ENCODE data around the gene PRDM11. TPM values are rescaled to one million over a fixed set of nuclear protein-coding genes. Genes with fewer than 3 reads are reported as not detected.

PRDM11 gene
- total RNA-seq, 6 experiments from 2014 or later = 1.4 to 4.1 (median 3.8) TPM

DNA sequence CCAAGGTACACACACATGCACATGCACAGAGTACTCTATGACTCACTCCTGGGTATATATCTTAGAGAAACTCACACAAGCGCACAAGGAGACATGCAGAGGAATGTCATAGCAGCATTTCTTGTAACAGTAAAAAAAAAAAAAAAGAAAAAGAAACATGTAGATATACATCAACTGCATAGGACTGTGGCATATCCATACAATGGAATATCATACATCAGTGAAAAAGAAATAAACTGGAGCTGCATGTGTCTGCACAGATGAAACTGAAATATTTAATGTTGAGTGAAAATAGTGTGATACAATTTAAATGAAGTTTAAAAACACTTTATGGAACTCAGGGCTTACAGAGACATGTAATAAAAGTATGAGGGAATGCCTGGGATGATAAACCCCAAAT lies 93.3 kb downstream of the PRDM11 start:
- H3K36me3 ChIP-seq = no peaks in the 10 kb centered on the region
- WGBS (ENCODE audit: insufficient coverage, low coverage, low lambda C conversion rate, missing lambda C conversion rate) = 57% methylated on average over 1 of the region's 1 CpG

DNA sequence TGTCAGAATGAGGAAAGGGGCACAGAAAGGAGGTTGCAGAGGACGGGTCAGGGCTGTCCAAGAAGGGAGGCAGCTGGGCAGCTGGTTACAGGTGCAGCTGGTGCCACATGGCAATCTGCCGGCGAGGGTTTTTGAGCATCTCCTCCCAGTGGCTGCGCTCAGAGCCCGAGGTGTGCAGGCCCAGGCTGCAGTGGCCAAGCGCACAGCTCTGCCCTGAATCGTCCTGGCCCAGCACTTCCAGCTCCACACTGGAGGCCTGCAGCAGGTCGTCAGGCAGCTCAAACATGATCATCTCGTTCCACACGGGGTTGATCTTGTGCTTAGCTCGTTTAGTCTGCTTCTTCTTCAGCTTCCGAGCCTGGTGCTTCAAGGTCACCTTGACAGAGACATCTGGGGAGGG lies 97.5 kb downstream of the PRDM11 start:
- Histone ChIP-seq H3K36me3 (no peaks in the 10 kb centered on the region), H3K9me3 (no peaks in the 10 kb centered on the region), H3K27me3 (no peaks in the 10 kb centered on the region), H3K4me1 (no peaks in the 10 kb centered on the region), H3K4me3 (no peak overlapping the region), H3K27ac (no peak overlapping the region)
- 75% methylated on average over 6 of the region's 12 CpGs for WGBS (ENCODE audit: insufficient coverage, low coverage, low lambda C conversion rate, missing lambda C conversion rate)
- intact Hi-C loops (cut with DNase I) = no loop called here
- ATAC-seq = no peak
- no peak for TF ChIP-seq CTCF (IDR thresholded peaks at IDR 0.05)
- no peak for DNase-seq

More for the DNA sequence above, 93.3 kb downstream of the PRDM11 start:
- DNase-seq (no peak), ATAC-seq (no peak)
- Histone ChIP-seq H3K4me3 (no peak overlapping the region), H3K27me3 (no peaks in the 10 kb centered on the region), H3K4me1 (no peaks in the 10 kb centered on the region), H3K9me3 (no peaks in the 10 kb centered on the region), H3K27ac (no peak overlapping the region)
- TF ChIP-seq POLR2A (IDR thresholded peaks at IDR 0.05) = no peak
- TF ChIP-seq CTCF (IDR thresholded peaks at IDR 0.05) = no peak
- intact Hi-C loops (cut with DNase I) = no loop called here

DNA sequence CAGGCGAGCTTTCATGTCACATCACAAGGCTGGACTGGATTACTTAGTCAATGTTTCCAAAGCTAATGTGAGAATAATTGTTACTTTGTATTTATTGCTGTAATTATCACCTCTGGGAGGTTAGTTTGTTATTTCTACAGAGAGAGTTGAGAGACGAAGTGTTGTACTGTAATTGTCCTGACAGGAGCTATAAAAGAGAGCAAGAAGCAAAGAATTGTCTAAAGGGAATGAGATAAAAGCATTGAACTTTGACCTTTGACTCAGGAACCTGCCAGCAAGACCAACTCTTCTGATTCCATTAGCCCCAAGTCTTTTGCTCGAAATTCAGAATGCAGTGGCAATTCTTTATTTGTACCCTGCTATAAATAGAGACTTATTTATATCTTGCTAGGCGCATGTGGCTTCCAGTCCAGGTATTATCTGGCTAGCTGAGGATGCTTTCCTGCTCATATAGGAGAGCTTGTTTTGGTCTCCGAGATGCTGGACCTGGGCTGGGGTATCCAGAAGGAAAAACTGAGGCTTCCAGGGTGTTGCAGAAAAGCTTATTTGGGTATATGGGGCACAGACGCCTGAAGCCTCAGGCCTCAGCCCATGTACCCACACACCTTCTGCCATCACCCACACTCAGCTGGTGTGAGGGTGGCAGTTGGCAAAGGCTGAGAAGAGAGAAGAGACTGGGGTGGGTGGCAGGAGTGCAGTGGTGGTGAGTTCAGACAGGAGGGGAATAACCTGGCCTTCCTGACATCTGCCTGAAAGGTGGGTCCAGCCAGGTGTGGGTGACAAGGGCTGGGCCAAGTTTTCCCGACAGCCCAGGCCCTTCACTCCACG lies 99.0 kb downstream of the PRDM11 start:
- Histone ChIP-seq H3K9me3 (no peaks in the 10 kb centered on the region), H3K27me3 (no peaks in the 10 kb centered on the region), H3K36me3 (no peaks in the 10 kb centered on the region), H3K27ac (no peak overlapping the region), H3K4me3 (no peak overlapping the region), H3K4me1 (no peaks in the 10 kb centered on the region)
- ATAC-seq (no peak), DNase-seq (no peak)
- WGBS (ENCODE audit: insufficient coverage, low coverage, low lambda C conversion rate, missing lambda C conversion rate) = 63% methylated on average over 4 of the region's 8 CpGs
- intact Hi-C loops (cut with DNase I) = no loop called here
- TF ChIP-seq CTCF (IDR thresholded peaks at IDR 0.05) (no peak), POLR2A (IDR thresholded peaks at IDR 0.05) (no peak)

DNA sequence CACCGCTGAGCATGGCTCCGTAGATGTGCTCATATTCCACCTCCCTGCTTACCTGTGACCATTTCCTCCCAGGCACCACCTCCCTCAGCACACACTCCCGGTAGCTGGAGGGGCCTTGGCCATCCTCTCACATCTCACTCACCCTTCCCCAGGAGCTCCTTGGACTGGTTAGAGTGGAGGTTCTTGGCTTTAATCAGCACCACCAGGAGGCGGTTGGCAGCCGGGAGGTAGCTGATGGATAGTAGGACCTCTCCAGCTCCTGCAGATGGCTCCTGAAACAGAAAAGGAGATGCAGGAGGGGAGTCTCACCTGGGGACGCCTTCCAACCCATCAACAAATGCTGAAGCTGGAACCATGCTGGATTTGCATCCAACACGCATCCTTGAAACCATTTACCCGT lies 99.8 kb downstream of the PRDM11 start:
- Histone ChIP-seq H3K4me1 (no peaks in the 10 kb centered on the region), H3K36me3 (no peaks in the 10 kb centered on the region), H3K9me3 (no peaks in the 10 kb centered on the region), H3K4me3 (no peak overlapping the region), H3K27me3 (no peaks in the 10 kb centered on the region), H3K27ac (no peak overlapping the region)
- 95% methylated on average over 4 of the region's 8 CpGs for WGBS (ENCODE audit: insufficient coverage, low coverage, low lambda C conversion rate, missing lambda C conversion rate)
- ATAC-seq = no peak
- DNase-seq = no peak
- intact Hi-C loops (cut with DNase I) = no loop called here
- TF ChIP-seq CTCF (IDR thresholded peaks at IDR 0.05) (no peak), POLR2A (IDR thresholded peaks at IDR 0.05) (no peak)

Measured in right lobe of liver (tissue), 6 donors.